GM21528 (cell line): ENCODE results near the gene NOL4L.

Experiments
- ATAC-seq: cut with Tn5 transposase; IDR thresholded peaks from one replicate; pipeline ENCODE4 v1.9.1; 2021; ENCODE audit warnings: mild to moderate bottlenecking, moderate library complexity; ENCODE audit not compliant: unreplicated experiment, low FRiP score

The NOL4L gene, protein sequence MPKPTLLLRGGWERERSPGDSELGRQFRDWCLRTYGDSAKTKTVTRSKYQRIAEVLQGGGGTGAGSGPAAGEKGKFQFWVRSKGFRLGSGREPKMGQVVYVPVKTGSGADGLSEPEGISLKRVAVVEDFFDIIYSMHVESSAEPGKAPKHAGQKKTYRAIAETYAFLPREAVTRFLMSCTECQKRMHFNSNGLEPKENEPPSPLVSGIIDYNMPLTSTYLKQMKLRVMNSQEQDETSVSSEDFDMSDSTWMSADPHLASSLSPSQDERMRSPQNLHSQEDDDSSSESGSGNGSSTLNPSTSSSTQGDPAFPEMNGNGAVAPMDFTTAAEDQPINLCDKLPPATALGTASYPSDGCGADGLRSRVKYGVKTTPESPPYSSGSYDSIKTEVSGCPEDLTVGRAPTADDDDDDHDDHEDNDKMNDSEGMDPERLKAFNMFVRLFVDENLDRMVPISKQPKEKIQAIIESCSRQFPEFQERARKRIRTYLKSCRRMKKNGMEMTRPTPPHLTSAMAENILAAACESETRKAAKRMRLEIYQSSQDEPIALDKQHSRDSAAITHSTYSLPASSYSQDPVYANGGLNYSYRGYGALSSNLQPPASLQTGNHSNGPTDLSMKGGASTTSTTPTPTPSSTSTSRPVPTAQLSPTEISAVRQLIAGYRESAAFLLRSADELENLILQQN

DNA sequence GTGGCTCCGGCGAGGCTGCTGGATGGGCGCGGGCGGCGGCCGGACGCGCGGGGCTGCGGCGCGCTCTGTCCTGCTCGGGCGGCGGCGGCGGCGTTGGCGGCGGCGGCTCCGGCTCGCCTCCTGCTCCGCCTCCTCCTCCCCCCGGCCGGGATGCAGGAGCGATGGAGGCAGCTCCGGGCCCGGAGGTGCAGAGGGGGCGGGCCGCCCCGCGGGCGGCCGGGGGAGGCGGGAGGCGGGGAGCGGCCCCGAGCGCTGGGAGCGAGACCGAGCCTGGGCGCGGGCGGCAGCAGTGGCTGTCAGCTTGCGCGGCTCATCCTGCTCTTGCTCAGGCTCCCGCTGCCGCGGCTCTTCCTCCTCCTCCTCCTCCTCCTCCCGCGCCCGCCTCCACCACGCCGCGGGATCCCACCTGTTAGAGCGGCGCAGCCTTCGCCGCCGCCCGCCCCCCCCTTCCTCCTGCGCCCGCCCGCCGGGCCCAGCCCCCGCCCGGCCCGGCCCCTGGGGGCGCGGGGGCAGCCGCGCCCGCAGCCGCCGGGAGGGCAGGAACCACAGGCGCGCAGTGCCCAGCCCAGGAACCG, at the start of gene NOL4L:
TSS of gene NOL4L (minus strand) at position 323 of the 575 bp plus-strand sequence. CDS start 443 bp downstream, outside the sequence.
- ATAC-seq = no peak

GRCh38 chr20:32634041-32634805, 49.1 kb upstream of the NOL4L start:
- no peak for ATAC-seq

- no peak for ATAC-seq
Observed at GRCh38 chr20:32632461-32633354, 47.6 kb upstream of the NOL4L start.

DNA sequence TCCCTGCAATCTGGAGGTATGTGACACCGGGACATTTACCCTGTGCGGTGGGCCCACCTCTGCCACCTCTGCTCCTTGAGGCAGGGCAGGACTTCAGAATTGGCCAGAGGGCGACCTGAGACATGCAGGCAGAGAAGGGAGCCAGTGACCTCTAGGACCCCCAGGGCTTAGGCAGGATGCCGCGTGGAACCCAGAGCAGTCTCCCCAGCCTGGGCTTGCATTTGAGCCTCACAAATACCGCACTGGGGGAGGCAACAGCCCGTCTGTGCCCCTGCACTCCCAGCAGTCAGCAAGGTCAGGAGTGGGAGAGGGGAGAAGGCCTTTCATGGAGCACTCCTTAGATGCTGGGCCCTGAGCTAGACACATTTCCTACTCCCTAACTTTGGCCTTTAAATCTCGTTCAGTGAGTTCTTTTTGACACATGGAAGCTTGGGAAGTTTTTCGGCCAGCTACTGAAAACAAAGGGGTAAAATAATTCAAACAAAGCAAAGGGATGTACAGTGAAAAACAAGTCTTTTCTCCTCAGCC, 46.9 kb upstream of the NOL4L start:
- no peak for ATAC-seq

- ATAC-seq = no peak
Observed at GRCh38 chr20:32629813-32630212, 44.7 kb upstream of the NOL4L start.

DNA sequence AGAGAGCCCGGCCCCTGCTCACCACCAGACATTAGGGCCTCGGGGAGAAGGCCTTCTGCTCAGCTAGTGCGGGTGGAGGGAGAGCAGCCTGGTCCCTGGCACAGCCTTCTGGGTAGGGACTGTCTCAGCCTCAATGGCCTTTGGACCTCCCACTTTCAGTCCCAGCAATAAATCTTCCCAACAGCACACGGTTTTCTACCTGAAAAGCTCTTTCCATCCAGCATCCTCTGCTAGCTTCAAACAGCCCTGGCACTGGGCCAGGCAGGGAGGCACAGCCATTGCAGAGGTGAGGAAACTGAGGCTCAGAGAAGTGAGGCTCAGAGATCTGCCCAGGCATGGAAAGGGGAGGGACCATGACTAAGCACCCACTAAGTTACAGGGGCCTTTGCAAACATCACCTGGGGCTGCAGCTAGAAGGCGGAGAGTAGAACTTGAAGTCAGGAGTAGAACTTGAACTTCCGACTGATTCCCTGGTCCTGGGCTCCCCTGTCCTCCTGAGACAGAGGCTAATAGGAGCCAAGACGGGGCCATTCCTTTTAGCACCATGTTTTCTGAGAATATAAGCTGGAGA, 43.9 kb upstream of the NOL4L start:
- no peak for ATAC-seq

- ATAC-seq = no peak
Observed at GRCh38 chr20:32626859-32627636, 41.9 kb upstream of the NOL4L start.

GRCh38 chr20:32626407-32626806, 41.3 kb upstream of the NOL4L start:
- ATAC-seq = no peak

GRCh38 chr20:32625996-32626395, 40.9 kb upstream of the NOL4L start:
- ATAC-seq = no peak

- ATAC-seq = no peak
Observed at GRCh38 chr20:32624687-32625345, 39.7 kb upstream of the NOL4L start.

GRCh38 chr20:32623667-32624157, 38.6 kb upstream of the NOL4L start:
- no peak for ATAC-seq

- ATAC-seq = no peak
Observed at GRCh38 chr20:32622585-32623468, 37.7 kb upstream of the NOL4L start.

- ATAC-seq = no peak
Observed at GRCh38 chr20:32621891-32622584, 36.9 kb upstream of the NOL4L start.

- no peak for ATAC-seq
Observed at GRCh38 chr20:32621071-32621890, 36.1 kb upstream of the NOL4L start.

GRCh38 chr20:32619586-32619985, 34.5 kb upstream of the NOL4L start:
- ATAC-seq = no peak
